Cardiac muscle cell (in vitro differentiated cells and primary cell): ENCODE results near the gene DNAAF3. TPM values are rescaled to one million over a fixed set of nuclear protein-coding genes. Genes with fewer than 3 reads are reported as not detected.

Experiments used
- DNase-seq, 2 donors: peaks; one replicate each; pipeline versions ENCODE4 v3.0.0 to v3.0.0-alpha.2; 2010 to 2017; ENCODE audit warnings: low read depth in 1 of 2, low spot score in 1 of 2
- H3K27ac ChIP-seq: fragments of 200-600 bp; sonication (generic); 2 replicates; pipeline ENCODE4 v1.5.1; 2016
- H3K27me3 ChIP-seq: fragments of 200-600 bp; sonication (generic); 2 replicates; pipeline ENCODE4 v1.6.0; 2016; ENCODE audit warnings: control low read depth
- H3K36me3 ChIP-seq: fragments of 200-600 bp; sonication (generic); 2 replicates; pipeline ENCODE4 v1.5.1; 2016; ENCODE audit warnings: control low read depth
- H3K4me1 ChIP-seq: fragments of 200-600 bp; sonication (generic); 2 replicates; pipeline ENCODE4 v1.8.1; 2017; ENCODE audit warnings: low read depth, mild to moderate bottlenecking, mixed run types
- H3K4me3 ChIP-seq: fragments of 200-600 bp; sonication (generic); 2 replicates; pipeline ENCODE4 v1.5.1; 2016; ENCODE audit warnings: mild to moderate bottlenecking
- H3K9me3 ChIP-seq: fragments of 200-600 bp; sonication (generic); 2 replicates; pipeline ENCODE4 v1.5.1; 2017; ENCODE audit warnings: low read depth, mild to moderate bottlenecking, control low read depth
- polyA plus RNA-seq: library from polyadenylated mRNA; unstranded; fragments of >200 nt; fragmentation: Nextera tagmentation; extraction: Ambion mirVana; gene quantifications from 2 replicates; pipeline ENCODE4 v1.2.1, GENCODE V29; 2016
- total RNA-seq: library from RNA; depleted of rRNA; stranded (reverse); fragments of >200 nt; gene quantifications from 2 replicates; pipeline ENCODE4 v1.2.3, GENCODE V29; 2016
- TF ChIP-seq, protein P1 (sequence below): IDR thresholded peaks from 2 replicates; pipeline ENCODE4 v1.5.1; 2012; ENCODE audit warnings: low read depth, mild to moderate bottlenecking, low read length

Gene DNAAF3
- total and polyA plus RNA-seq, 2 experiments from 2014 or later, result 3.5 to 14.3 TPM

DNA sequence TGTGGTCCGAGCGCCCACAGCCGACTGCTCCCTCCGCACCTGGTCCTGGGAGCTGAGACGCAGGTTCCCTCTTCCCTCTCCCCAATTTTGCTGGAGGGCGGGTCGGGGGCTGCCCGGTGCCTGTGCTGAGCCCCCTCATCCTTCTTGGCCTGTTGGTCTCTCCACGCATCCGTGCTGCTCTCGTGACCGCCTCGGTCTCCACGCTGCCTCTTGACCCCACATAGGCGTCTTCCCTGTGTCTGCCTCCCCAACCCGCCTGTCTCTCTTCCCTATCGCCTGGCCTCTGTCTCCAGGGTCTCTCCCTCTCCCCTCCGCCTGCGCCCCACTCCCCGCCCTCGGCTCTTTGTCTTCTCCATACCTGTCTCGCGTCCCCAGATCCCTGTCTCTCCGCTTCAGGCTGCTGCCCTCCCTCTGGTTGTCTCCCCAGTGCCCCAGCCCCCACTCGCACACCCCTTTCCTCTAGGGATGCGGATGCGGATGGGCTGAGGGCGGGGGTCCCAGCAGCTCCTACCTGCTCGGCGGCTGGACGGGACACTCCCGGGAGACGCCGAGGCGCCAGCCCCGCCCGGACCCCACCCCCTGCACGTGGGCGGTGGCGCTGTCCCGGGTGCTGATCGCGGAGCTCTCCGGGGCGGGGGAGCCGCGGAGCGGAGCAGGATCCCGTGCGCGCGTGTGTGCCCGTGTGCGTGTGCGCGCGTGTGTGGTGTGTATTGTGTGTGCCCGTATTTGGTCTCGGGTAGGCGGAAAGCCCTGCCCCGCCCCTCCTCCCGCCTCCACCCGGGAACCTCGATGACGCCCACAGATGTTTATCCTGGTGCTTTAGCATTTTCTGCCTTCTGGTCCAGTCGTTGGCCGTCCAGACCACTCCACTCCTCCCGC lies 13.4 kb upstream of the DNAAF3 start, which contains the start of gene SYT5:
SYT5 (minus strand) TSS at position 684 of the 879 bp plus-strand sequence. CDS start 1,248 bp downstream, outside the sequence.
- TF ChIP-seq, protein P1, sequence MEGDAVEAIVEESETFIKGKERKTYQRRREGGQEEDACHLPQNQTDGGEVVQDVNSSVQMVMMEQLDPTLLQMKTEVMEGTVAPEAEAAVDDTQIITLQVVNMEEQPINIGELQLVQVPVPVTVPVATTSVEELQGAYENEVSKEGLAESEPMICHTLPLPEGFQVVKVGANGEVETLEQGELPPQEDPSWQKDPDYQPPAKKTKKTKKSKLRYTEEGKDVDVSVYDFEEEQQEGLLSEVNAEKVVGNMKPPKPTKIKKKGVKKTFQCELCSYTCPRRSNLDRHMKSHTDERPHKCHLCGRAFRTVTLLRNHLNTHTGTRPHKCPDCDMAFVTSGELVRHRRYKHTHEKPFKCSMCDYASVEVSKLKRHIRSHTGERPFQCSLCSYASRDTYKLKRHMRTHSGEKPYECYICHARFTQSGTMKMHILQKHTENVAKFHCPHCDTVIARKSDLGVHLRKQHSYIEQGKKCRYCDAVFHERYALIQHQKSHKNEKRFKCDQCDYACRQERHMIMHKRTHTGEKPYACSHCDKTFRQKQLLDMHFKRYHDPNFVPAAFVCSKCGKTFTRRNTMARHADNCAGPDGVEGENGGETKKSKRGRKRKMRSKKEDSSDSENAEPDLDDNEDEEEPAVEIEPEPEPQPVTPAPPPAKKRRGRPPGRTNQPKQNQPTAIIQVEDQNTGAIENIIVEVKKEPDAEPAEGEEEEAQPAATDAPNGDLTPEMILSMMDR, result no peak
- Histone ChIP-seq H3K27me3 (peaks cover 83% of the 10 kb centered on the region), H3K27ac (no peak within 1 kb of the TSS), H3K4me1 (no peaks in the 10 kb centered on the region), H3K9me3 (no peaks in the 10 kb centered on the region), H3K4me3 (peak within 1 kb of the TSS; percentile 20), H3K36me3 (no peaks in the 10 kb centered on the region)
- DNase-seq, result peak; percentile 42 to 71

DNA sequence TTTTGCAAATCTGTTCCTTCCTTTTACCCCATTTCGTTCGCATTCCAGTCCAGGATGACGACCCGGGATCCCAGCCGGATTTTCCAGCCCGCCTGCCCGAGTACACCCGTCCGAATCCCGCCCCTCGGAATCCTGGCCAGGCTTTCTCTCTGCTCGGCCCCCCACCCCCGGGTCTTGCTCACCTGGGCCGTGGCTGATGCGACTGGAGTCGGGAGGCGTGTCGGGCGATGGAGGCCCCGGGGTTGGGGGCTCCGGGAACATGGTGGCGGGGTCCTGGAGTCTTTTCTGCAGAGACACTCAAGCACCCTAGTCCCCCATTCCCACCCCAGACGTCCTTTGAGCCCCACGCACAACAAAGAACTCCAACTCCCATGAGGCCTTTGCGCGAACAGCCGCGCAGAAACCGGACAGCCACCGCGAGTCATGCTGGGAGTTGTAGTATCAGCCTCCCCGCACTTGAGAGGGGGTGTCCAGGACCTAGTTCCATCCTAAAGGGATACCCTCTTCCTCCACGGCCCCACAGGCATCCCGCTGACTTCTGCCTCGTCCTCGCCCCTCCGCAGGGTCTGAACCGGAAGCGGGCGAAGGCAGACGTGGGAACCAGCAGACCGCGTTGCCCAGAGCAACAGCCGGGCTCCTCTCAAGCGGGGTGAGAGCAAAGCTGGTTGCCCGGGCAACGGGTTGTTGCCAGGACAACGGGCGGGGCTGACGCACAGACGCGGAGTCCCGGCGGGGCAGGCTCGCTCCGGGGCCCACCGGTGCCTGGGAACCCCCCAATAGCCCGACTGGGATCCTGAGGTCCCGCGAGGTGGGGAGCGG lies 12.6 kb upstream of the DNAAF3 start:
- H3K4me1 ChIP-seq, result no peaks in the 10 kb centered on the region
- H3K27me3 ChIP-seq, result peaks cover 92% of the 10 kb centered on the region
- TF ChIP-seq, protein P1, result no peak
- peak; percentile 63 to 88 for DNase-seq
- no peaks in the 10 kb centered on the region for H3K9me3 ChIP-seq
- no peaks in the 10 kb centered on the region for H3K36me3 ChIP-seq
- H3K4me3 ChIP-seq, result peak overlapping the region; percentile 20
- H3K27ac ChIP-seq, result no peak overlapping the region

GRCh38 chr19:55176076-55176475 lies 9.7 kb upstream of the DNAAF3 start:
- Histone ChIP-seq H3K27me3 (peaks cover 95% of the 10 kb centered on the region), H3K27ac (no peak overlapping the region), H3K4me1 (no peaks in the 10 kb centered on the region), H3K36me3 (no peaks in the 10 kb centered on the region), H3K9me3 (no peaks in the 10 kb centered on the region), H3K4me3 (no peak overlapping the region)
- DNase-seq, result no peak
- TF ChIP-seq, protein P1, result no peak

- Histone ChIP-seq H3K4me1 (no peaks in the 10 kb centered on the region), H3K9me3 (no peaks in the 10 kb centered on the region), H3K4me3 (no peak overlapping the region), H3K36me3 (no peaks in the 10 kb centered on the region), H3K27me3 (peaks cover 95% of the 10 kb centered on the region), H3K27ac (no peak overlapping the region)
- DNase-seq, result no peak
- TF ChIP-seq, protein P1, result no peak
Measured at GRCh38 chr19:55175117-55175867, 8.9 kb upstream of the DNAAF3 start.
